DMS 273 (cell line): ENCODE data around the gene PCBP4.

Experiments used
- DNase-seq: peaks from one replicate; lab custom pipeline; 2025; ENCODE audit not compliant: unreplicated experiment; lab: John Stamatoyannopoulos, UW

Gene PCBP4

GRCh38 chr3:51967384-51968169 is at the start of gene PCBP4:
Gene PCBP4, minus strand, starts transcription at chr3:51967454. Its CDS starts 6,214 bp downstream, at chr3:51961240.
- peak; percentile 68 for DNase-seq

GRCh38 chr3:52015438-52016228 is 48.4 kb upstream of the PCBP4 start:
- no peak for DNase-seq

- peak; percentile 60 for DNase-seq
These were observed 47.4 kb upstream of the PCBP4 start for GRCh38 chr3:52014613-52015012.

- no peak for DNase-seq
These were observed 46.7 kb upstream of the PCBP4 start for GRCh38 chr3:52013802-52014598.

- DNase-seq: no peak
These were observed 45.4 kb upstream of the PCBP4 start for GRCh38 chr3:52012699-52013098.

- DNase-seq: no peak
These were observed 43.2 kb upstream of the PCBP4 start for GRCh38 chr3:52010431-52010830.

- no peak for DNase-seq
These were observed 40.0 kb upstream of the PCBP4 start for GRCh38 chr3:52007291-52007690.

GRCh38 chr3:52006820-52007133 is 39.5 kb upstream of the PCBP4 start:
- no peak for DNase-seq

GRCh38 chr3:52006017-52006819 is 39.0 kb upstream of the PCBP4 start:
- DNase-seq: no peak

GRCh38 chr3:52005571-52005986 is 38.3 kb upstream of the PCBP4 start:
- DNase-seq: peak; percentile 64

GRCh38 chr3:52004906-52005395 is 37.7 kb upstream of the PCBP4 start:
- DNase-seq: no peak

- DNase-seq: peak; percentile 80
These were observed 37.0 kb upstream of the PCBP4 start for GRCh38 chr3:52004163-52004787.

- no peak for DNase-seq
These were observed 35.5 kb upstream of the PCBP4 start for GRCh38 chr3:52002748-52003147.

- peak; percentile 90 for DNase-seq
These were observed 34.3 kb upstream of the PCBP4 start for GRCh38 chr3:52001443-52001974.

GRCh38 chr3:51999846-52000245 is 32.6 kb upstream of the PCBP4 start:
- DNase-seq: no peak

- no peak for DNase-seq
These were observed 31.5 kb upstream of the PCBP4 start for GRCh38 chr3:51998774-51999173.

GRCh38 chr3:51997935-51998596 is 30.8 kb upstream of the PCBP4 start:
- DNase-seq: no peak

GRCh38 chr3:51997172-51997571 is 29.9 kb upstream of the PCBP4 start:
- DNase-seq: no peak
